Lower leg skin (tissue), 4 donors: ENCODE results near the gene MPRIP. TPM values are rescaled to one million over a fixed set of nuclear protein-coding genes. Genes with fewer than 3 reads are reported as not detected.
A peak's percentile ranks its signal among the peaks of the same experiment; 100 is the strongest.

Experiments
- DNase-seq, 2 donors: peaks; one replicate each; pipeline ENCODE4 v3.0.0-alpha.2; 2019; ENCODE audit warnings: low spot score in 2 of 2
- H3K4me3 ChIP-seq: fragments of 200-600 bp; sonication (generic); 2 replicates; pipeline ENCODE4 v1.5.1; 2017; ENCODE audit warnings: mild to moderate bottlenecking, low read depth; ENCODE audit not compliant: poor library complexity, severe bottlenecking
- POLR2A ChIP-seq, 2 donors: fragments of 450-650 bp; IDR thresholded peaks; one replicate each; pipeline ENCODE4 v1.6.1; 2016 to 2017; ENCODE audit warnings: antibody characterized with exemption in 2 of 2, mild to moderate bottlenecking in 1 of 2, moderate library complexity in 1 of 2
- WGBS, 2 donors: methylation state at CpG; one replicate each; pipeline ENCODE4 v1.1.5; 2018; 5-methylcytosine and 5-hydroxymethylcytosine counted together
- intact Hi-C: fragments of 100-400 bp; cut with DNase I; formaldehyde crosslinking; loops from one replicate; pipeline ENCODE4 v1.15.0; 2023; ENCODE audit warnings: low total_unique reads
- total RNA-seq, 4 donors: library from RNA; depleted of rRNA; stranded (reverse); fragments of >200 nt; gene quantifications; one replicate each; pipeline ENCODE4 v1.1.0, GENCODE V29; 2016
- TF ChIP-seq, protein P1 (sequence below), 3 donors: fragments of 450-650 bp; IDR thresholded peaks; one replicate each; pipeline ENCODE4 v1.5.1; 2016; ENCODE audit warnings: antibody characterized with exemption in 3 of 3, mild to moderate bottlenecking in 3 of 3, moderate library complexity in 2 of 3

Gene MPRIP
- total RNA-seq, 4 donors from 2014 or later: 128 to 217 (median 141) TPM

GRCh38 chr17:17147821-17148220, 105.6 kb downstream of the MPRIP start:
- intact Hi-C loops: no loop called here
- 68 to 72% methylated on average over 5 of the region's 5 CpGs for WGBS, 2 donors

GRCh38 chr17:17149520-17150447, 107.5 kb downstream of the MPRIP start:
- no peak for DNase-seq
- WGBS, 2 donors: 89 to 91% methylated on average over 9 of the region's 9 CpGs
- TF ChIP-seq POLR2A (IDR thresholded peaks at IDR 0.05): no peak
- TF ChIP-seq, protein P1, sequence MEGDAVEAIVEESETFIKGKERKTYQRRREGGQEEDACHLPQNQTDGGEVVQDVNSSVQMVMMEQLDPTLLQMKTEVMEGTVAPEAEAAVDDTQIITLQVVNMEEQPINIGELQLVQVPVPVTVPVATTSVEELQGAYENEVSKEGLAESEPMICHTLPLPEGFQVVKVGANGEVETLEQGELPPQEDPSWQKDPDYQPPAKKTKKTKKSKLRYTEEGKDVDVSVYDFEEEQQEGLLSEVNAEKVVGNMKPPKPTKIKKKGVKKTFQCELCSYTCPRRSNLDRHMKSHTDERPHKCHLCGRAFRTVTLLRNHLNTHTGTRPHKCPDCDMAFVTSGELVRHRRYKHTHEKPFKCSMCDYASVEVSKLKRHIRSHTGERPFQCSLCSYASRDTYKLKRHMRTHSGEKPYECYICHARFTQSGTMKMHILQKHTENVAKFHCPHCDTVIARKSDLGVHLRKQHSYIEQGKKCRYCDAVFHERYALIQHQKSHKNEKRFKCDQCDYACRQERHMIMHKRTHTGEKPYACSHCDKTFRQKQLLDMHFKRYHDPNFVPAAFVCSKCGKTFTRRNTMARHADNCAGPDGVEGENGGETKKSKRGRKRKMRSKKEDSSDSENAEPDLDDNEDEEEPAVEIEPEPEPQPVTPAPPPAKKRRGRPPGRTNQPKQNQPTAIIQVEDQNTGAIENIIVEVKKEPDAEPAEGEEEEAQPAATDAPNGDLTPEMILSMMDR (IDR thresholded peaks at IDR 0.05): no peak
- H3K4me3 ChIP-seq: no peak overlapping the region
- intact Hi-C loops: no loop called here

More at GRCh38 chr17:17147821-17148220, 105.6 kb downstream of the MPRIP start:
- no peak for TF ChIP-seq POLR2A (IDR thresholded peaks at IDR 0.05)
- TF ChIP-seq, protein P1 (IDR thresholded peaks at IDR 0.05): no peak
- no peak overlapping the region for H3K4me3 ChIP-seq
- DNase-seq: no peak

- 91 to 100% methylated on average over 1 of the region's 1 CpG for WGBS, 2 donors
- no peak overlapping the region for H3K4me3 ChIP-seq
- intact Hi-C loops: no loop called here
- no peak for TF ChIP-seq POLR2A (IDR thresholded peaks at IDR 0.05)
- TF ChIP-seq, protein P1 (IDR thresholded peaks at IDR 0.05): no peak
- DNase-seq: no peak
Measured at GRCh38 chr17:17150448-17150800, 108.2 kb downstream of the MPRIP start.

DNA sequence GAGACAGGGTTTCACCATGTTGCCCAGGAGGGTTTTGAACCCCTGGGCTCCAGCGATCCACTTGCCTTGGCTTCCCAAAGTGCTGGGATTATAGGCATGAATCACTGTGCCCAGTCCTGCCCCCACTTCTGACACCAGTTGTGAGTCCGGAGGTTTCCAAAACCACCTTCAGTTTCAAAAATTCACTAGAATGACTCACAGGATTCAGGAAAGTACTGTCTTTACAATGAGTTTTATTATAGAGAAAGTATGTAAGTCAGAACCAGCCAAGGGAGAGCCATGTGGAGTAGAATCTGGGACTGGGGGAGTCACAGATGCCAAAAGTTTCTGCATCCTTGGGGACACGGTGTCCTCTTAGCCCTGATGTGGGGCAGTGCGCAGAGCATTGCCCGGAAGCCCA, 108.8 kb downstream of the MPRIP start:
- TF ChIP-seq POLR2A (IDR thresholded peaks at IDR 0.05): no peak
- no peak overlapping the region for H3K4me3 ChIP-seq
- no peak for DNase-seq
- 87 to 88% methylated on average over 5 of the region's 5 CpGs for WGBS, 2 donors
- intact Hi-C loops: no loop called here

GRCh38 chr17:17151541-17151940, 109.3 kb downstream of the MPRIP start:
- TF ChIP-seq POLR2A (IDR thresholded peaks at IDR 0.05): no peak
- TF ChIP-seq, protein P1 (IDR thresholded peaks at IDR 0.05): no peak
- no peak for DNase-seq
- WGBS, 2 donors: 61 to 74% methylated on average over 3 of the region's 3 CpGs
- no peak overlapping the region for H3K4me3 ChIP-seq
- intact Hi-C loops: no loop called here

- peak; percentile 82 to 97 for DNase-seq
- 17% methylated on average over 8 of the region's 8 CpGs for WGBS, 2 donors
Measured at GRCh38 chr17:17151962-17152361, 109.7 kb downstream of the MPRIP start.

More at GRCh38 chr17:17151962-17152361, 109.7 kb downstream of the MPRIP start:
- no peak overlapping the region for H3K4me3 ChIP-seq
- TF ChIP-seq, protein P1 (IDR thresholded peaks at IDR 0.05): no peak
- no peak for TF ChIP-seq POLR2A (IDR thresholded peaks at IDR 0.05)
- intact Hi-C loops: no loop called here
